ENCODE measurements around the gene UFD1.

UFD1 gene

DNA sequence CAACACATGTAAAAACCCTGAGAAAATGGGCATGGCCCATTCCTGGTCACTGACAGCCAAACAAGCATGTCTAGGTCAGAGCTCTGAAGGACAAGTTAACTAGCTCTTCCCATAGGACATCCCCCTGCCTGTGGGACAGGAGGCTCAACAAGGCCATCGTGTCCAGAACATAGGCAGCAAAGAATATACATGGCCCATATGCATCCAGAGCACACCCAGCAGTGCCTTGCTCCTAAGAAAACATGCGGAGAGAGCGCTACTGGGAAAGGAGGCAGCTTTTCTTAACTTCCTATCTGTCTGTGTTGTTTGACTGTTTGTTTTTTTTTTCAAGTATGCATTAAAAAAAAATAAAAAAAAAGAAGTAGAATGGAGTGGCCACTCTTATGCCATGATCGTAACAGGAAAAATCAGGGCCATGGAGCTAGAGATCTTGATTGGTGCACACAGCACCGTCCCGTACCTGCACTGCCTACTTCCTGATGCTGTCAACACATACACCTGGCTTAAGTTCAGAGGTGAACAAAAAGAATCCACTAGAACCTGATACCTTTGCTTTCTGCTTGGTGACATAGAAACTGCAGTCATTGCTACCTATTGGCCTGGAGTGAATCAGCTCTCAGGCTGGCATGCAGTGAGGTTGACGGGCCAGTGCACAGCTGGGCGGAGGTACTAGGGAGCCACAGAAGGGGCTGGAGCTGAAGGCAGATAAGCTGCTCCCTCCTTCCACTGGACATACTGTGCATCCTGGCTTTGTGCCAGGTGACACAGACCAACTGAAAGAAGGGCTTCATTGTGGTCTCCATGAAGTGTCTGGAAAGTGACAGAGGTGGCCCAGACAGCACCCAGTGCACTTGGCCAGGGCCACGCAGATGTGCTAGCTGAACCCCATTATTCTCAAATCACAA, 11.9 kb downstream of the UFD1 start:
- no peak overlapping the region for H3K27ac ChIP-seq
- no peak for TF ChIP-seq ZFX (IDR thresholded peaks at IDR 0.05; ENCODE audit: borderline replicate concordance)
- TF ChIP-seq, protein P1, sequence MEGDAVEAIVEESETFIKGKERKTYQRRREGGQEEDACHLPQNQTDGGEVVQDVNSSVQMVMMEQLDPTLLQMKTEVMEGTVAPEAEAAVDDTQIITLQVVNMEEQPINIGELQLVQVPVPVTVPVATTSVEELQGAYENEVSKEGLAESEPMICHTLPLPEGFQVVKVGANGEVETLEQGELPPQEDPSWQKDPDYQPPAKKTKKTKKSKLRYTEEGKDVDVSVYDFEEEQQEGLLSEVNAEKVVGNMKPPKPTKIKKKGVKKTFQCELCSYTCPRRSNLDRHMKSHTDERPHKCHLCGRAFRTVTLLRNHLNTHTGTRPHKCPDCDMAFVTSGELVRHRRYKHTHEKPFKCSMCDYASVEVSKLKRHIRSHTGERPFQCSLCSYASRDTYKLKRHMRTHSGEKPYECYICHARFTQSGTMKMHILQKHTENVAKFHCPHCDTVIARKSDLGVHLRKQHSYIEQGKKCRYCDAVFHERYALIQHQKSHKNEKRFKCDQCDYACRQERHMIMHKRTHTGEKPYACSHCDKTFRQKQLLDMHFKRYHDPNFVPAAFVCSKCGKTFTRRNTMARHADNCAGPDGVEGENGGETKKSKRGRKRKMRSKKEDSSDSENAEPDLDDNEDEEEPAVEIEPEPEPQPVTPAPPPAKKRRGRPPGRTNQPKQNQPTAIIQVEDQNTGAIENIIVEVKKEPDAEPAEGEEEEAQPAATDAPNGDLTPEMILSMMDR (IDR thresholded peaks at IDR 0.05): no peak

DNA sequence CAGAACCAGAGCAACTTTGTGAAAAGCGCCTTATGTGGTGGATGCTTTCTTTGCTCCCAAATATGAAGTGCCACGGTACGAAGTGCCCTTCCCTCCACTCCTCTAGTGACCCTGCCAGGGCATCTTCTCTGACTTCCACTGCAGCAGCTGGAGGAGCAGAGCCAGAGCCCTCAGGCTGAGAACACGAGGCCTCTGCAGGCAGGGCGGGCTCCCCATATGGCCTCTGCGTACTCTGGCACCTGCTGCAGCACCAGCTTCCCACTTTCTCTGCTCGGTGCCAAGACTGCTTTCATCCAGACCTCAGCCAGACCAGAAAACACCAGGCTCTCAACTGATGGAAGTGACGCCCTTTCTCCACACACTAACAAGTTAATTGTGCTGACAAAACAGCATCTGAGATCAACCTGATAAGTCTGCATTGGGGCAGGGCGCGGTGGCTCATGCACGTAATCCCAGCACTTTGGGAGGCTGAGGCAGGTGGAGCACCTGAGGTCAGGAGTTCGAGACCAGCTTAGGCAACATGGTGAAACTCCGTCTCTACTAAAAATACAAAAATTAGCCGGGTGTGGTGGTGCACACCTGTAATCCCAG, 12.8 kb downstream of the UFD1 start:
- no peak overlapping the region for H3K27ac ChIP-seq
- TF ChIP-seq, protein P1 (IDR thresholded peaks at IDR 0.05): no peak
- TF ChIP-seq ZFX (IDR thresholded peaks at IDR 0.05; ENCODE audit: borderline replicate concordance): no peak

DNA sequence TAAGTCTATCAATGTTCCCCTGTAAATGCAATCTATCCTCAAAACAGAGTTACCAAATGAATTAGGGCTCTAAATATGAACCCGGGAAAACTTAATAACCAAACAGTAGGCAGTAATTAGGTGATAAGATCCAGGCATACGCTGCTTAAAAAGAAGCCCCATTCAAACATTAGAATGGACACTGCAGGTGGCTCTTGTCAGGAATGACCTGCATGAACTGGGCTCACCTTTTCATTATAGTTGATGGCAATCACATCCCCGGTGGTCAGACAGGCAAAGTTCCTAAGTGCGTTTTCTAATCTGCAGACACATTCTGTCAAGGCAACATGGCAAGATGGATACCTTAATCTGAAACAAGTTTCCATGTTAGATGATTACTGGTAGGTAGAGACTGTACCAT, 14.0 kb downstream of the UFD1 start:
- TF ChIP-seq, protein P1 (IDR thresholded peaks at IDR 0.05): no peak
- TF ChIP-seq ZFX (IDR thresholded peaks at IDR 0.05; ENCODE audit: borderline replicate concordance): no peak
- no peak overlapping the region for H3K27ac ChIP-seq

DNA sequence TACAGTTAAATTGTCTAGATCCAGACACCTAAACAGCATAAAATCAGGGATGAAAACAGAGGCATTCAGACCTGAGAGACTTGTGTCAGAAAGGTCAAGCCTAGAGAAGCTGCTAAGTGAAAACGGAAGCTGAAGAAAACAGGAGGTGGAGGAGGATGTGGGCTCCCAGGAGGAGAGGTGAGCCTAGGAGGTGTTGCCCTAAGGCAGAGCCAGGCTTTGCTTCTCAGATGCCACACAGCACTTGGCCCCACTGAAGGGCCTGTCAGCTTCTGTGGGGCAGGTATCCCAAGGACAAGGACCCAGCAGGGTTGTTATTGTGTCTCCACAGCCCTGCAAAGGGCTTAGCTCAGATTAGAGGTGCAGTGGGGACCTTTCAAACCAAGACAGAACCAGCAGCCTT, 14.4 kb downstream of the UFD1 start:
- no peak overlapping the region for H3K27ac ChIP-seq
- TF ChIP-seq, protein P1 (IDR thresholded peaks at IDR 0.05): no peak
- TF ChIP-seq ZFX (IDR thresholded peaks at IDR 0.05; ENCODE audit: borderline replicate concordance): no peak

DNA sequence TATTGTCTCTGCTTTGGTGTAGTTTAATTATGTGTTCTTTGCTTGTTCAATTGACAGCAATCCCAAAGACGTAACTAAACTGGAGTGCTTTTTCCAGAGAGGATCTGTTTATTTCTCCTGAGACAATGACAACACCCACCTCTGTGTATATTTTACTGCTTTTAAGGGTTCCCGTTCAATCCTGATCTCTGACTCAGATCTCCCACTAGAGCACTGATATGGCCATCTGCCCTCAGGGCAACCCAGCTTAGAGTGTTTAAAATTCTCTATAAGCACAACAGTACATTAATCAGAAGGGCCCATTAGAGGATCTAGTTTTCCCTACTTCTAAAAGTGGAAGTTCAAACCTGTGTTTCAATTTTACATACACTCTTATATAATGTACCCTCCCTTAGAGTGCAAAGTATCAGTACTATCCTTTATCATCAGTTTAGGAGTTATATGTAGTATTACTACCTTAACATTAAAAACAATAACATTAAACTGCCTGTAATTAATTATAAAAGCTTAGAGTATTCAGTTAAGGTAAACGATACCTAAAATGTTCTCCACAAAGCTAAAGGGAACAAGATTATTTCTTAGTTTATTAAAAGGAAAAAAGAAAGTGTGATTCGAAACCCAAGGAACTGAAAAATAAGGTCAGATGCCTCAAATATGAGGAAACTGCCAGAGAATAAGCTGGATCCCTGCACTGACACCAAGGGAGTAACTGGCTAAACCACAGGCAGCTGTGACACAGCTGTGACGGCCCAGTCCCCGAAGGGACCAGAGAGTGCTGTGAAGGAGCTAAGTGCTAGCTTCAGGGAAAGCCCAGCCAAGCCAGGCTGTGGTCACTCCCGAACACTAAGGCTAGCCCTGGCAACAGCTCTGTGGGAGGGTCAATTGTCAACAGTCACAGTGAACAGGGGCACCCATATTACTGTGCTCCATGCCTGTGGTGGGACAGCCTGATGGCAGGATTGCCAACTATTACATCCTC, 15.2 kb downstream of the UFD1 start:
- H3K27ac ChIP-seq: no peak overlapping the region
- TF ChIP-seq, protein P1 (IDR thresholded peaks at IDR 0.05): no peak
- no peak for TF ChIP-seq ZFX (IDR thresholded peaks at IDR 0.05; ENCODE audit: borderline replicate concordance)

DNA sequence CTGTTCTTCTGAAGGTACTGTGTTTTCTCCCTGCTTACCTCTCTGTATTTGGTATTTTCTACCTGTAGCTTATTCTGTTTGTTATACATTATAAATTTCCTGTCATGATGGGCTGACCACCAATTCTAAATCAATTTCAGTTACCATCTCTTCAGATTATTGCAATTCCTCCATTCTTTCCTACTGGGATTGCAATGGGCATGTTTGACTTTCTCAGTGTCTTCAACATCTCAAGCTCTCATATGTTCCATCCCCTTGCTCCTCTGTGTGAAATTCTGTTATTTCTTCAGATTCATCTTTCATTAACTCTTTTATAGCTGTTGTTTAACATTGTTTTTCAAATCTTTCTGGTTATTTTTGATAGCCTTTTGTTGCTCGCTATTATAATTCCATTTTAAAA, 16.0 kb downstream of the UFD1 start:
- TF ChIP-seq, protein P1 (IDR thresholded peaks at IDR 0.05): no peak
- no peak for TF ChIP-seq ZFX (IDR thresholded peaks at IDR 0.05; ENCODE audit: borderline replicate concordance)
- no peak overlapping the region for H3K27ac ChIP-seq

Measured in 22Rv1 (cell line).